Stimulated activated CD4-positive, alpha-beta T cell treated with anti-CD3 and anti-CD28 coated beads, TNF-alpha, amount 100 ng/mL, for 48 hours (primary cell): ENCODE results near the gene MPV17L.
"Not testable (repeated sequence)": the region's sequence is repeated elsewhere in the genome, so short reads cannot be mapped to it uniquely, and the experiment has no call there.

Experiments used
- DNase-seq, 3 donors: peaks; one replicate each; pipeline ENCODE4 v3.0.0-alpha.2; 2020; ENCODE audit warnings: low read depth in 3 of 3

The MPV17L gene

DNA sequence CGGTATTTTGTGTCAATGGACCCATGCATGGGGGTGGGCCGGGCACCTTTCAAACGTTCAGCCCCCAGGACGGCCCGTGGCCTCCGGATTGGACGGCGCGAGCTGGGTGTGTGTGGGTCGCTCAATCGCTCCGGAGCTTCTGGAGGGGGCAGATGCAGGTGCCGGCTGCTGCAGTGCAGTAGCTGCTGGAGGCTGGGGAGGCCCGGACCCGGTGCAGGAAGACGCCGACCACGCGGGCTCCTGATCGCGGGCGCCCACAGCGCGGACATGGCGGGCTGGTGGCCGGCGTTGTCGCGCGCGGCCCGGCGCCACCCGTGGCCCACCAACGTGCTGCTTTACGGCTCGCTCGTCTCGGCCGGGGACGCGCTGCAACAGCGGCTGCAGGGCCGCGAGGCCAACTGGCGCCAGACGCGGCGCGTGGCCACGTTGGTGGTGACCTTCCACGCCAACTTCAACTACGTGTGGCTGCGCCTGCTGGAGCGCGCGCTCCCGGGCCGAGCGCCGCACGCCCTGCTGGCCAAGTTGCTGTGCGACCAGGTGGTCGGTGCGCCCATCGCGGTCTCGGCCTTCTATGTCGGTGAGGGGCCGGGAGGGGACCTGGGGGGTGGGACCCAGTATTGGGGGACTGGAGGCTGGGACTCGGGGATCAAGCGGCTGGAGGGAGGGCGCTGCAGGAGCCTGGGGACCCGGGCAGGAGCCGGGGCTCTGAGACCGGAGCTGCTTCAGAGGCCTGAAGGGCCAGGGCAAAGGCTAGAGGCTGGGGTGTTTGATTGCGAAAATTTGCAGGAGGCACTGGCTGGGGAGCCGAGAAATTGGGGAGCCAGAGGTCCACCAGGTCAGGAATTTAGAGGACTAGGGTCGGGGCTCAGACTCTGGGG is at the start of gene MPV17L:
Gene MPV17L (plus strand): TSS at position 124 of the 878 bp plus-strand sequence. CDS start 144 bp downstream, at position 268.
- not testable (repeated sequence) for DNase-seq

DNA sequence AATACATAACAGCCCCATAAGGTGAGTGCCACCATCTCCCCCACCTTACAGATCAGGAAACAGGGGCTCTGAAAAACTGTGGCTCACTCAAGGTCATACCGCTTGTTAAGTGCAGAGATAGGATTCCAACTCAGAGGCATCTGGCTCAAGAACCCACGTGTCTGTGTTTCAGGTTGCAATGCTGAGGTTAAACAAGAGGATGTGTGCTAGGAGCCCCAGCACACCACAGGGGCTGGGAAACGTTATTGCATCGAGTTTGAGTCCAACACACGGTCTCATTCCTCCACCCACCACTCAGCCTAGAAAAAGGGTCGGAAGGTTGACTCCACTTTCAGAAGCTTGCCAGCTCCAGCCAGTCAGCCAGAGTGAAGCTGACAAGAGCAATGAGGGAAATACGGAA is 46.8 kb upstream of the MPV17L start:
- not testable (repeated sequence) for DNase-seq

DNA sequence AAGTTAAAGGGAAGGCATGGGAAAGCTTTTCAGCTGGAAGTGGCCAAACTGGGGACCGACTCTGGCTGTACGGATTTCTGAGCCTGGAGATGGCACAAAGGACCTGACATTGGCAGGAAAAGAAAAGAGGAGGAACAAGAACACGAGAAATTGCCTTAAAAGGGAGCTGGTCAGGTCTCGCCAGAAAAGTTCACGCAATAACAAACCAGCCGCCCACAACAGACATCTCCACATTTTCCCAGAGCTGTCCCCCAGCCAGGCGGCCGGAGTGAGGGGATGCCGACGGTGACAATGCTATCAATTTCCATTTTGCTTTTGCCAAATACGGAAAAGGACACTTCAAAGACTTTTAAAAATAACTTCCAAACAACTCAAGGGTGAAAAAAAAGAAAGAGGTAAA is 44.3 kb upstream of the MPV17L start:
- not testable (repeated sequence) for DNase-seq

- not testable (repeated sequence) for DNase-seq
Measured at GRCh38 chr16:15351745-15352144, 43.8 kb upstream of the MPV17L start.

DNA sequence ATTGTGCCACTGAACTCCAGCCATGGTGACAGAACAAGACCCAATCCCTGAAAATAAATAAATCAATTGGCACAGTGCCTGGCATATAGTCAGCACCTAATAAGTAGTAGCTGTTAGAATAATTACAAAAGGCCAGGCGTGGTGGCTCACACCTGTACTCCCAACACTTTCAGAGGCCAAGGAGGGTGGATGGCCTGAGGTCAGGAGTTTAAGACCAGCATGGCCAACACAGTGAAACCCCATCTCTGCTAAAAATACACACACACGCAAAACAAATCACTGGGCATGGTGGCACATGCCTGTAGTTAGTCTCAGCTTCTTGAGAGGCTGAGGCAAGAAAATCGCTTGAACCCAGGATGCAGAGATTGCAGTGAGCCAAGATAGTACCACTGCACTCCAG is 42.7 kb upstream of the MPV17L start:
- not testable (repeated sequence) for DNase-seq

- DNase-seq: not testable (repeated sequence)
Measured at GRCh38 chr16:15354846-15355245, 40.7 kb upstream of the MPV17L start.

DNA sequence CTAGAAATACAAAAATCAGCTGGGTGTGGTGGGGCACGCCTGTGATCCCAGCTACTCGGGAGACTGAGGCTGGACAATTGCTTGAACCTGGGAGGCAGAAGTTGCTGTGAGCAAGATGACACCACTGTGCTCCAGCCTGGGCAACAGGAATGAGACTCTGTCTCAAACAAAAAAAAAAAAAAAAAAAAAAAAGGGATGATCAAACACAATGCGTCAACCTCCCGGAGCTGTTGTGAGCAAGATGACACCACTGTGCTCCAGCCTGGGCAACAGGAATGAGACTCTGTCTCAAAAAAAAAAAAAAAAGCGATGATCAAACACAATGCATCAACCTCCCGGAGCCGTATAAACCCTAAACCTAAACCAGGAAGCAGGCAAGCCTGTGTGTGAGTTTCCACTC is 38.1 kb upstream of the MPV17L start:
- DNase-seq: not testable (repeated sequence)

GRCh38 chr16:15378194-15378593 is 17.4 kb upstream of the MPV17L start, which contains the start of gene NPIPA5:
Gene NPIPA5 (minus strand): TSS chr16:15378294. CDS start chr16:15378294, 0 bp downstream.
- DNase-seq: not testable (repeated sequence)

- DNase-seq: not testable (repeated sequence)
Measured at GRCh38 chr16:15382810-15383209, 12.7 kb upstream of the MPV17L start.

DNA sequence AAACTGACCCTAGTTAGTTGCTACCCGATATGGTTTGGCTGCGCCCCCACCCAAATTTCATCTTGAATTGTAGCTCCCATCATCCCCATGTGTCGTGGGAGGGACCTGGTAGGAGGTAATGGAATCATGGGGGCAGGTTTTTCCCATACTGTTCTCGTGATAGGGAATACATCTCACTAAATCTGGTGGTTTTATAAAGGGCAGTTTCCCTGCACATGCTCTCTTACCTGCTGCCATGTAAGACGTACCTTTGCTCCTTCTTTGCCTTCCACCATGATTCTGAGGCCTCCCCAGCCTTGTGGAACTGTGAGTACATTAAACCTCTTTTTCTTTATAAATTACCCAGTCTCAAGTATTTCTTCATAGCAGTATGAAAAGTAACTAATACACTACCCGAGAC is 7.5 kb upstream of the MPV17L start:
- not testable (repeated sequence) for DNase-seq

DNA sequence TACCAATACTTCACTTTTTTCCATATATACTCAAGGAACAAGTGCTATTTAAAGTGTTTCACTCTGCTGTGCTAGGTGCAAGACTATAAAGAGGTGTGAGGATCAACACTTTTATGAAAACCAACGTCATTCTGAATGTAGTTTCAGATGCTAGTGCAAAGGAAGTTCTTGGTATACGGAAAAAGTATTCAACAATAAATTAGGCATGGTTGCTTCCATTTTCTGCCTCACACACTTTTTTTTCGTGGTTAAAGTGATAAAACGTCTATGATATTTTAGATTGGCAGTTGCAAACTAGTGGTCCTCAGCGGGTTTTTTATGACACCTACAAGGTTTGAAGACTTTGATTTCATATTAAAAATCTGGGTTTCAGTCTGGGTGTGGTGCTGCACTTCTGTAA is 5.6 kb upstream of the MPV17L start:
- not testable (repeated sequence) for DNase-seq

DNA sequence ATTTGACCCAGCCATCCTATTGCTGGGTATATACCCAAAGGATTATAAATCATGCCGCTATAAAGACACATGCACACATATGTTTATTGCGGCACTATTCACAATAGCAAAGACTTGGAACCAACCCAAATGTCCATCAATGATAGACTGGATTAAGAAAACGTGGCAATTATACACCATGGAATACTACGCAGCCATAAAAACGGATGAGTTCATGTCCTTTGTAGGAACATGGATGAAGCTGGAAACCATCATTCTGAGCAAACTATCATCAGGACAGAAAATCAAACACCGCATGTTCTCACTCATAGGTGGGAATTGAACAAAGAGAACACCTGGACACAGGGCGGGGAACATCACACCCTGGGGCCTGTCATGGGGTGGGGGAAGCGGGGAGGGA is 2.5 kb upstream of the MPV17L start:
- DNase-seq: not testable (repeated sequence)

GRCh38 chr16:15396509-15396829 is 915 bp downstream of the MPV17L start:
- DNase-seq: not testable (repeated sequence)

DNA sequence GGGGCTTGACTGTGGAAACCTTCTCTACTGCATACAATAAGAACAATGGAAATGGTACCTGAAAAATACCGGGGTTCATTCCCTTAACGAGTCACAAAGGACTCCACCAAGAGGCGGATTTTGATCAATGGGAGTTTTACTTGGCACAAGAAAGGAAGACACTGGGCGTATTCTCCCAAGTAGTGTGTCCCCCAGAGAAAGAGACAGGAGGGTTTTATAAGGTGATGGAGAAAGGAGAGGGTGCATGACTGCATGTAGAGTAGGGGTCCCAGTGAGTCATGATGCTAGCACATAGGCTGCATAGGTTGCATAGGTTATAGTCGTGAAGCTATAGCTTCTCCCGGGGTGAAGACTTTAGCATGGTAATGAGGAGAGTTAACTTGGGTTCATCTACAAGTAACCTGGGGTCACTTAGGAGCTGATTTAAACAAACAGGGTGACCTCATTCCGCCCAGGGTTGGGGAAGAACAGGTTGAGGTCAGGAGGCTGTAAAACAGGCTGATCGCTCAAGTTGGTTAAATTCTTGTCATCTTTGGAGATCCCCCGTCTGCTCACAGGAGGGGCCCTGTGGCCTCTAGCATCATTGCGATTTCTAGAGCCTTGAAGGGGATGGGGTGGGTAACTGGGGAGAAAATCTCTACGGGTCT is 1.5 kb downstream of the MPV17L start:
- DNase-seq: no peak

DNA sequence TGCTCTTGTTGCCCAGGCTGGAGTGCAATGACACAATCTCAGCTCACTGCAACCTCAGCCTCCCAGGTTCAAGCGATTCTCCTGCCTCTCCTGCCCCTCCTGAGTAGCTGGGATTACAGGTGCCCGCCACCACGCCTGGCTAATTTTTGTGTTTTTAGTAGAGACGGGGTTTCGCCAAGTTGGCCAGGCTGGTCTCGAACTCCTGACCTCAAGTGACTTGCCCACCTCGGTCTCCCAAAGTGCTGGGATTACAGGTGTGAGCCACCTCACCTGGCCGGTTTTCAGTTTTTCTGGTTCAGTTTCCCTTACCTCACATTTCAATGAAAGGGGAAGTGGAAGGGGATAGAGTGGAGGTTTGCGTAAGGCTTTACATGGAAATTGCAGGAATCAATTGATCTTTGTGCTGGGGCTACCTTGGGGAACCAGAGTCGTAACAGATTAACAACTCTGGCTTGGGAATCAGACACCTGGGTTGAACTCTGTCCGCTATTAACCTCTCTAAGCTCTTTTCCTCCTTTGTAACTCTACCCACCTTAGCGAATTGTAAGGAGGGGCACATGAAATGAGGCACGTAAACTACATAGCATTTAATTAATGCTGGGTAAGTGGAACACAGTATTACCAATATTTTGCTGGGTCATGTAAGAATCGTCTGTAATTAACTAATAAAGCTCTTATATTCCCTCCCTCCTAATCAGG is 3.2 kb downstream of the MPV17L start:
- DNase-seq: no peak

DNA sequence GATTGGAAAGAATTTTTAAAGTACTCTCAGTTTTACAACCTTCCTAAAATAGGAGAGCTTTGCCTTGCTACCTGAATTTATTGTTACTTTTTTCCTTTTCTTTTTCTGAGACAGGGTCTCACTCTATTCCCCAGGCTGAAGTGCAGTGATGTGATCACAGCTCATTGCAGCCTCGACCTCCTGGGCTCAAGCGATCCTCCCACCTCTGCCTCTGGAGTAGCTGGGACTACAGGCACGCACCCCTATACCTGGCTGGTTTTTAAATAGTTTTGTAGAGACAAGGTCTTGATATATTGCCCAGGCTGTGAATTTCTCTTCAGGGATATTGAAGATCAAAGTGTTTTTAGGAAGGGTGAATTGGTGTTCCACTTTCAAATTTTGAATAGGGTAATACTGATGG is 3.8 kb downstream of the MPV17L start:
- no peak for DNase-seq

- not testable (repeated sequence) for DNase-seq
Measured at GRCh38 chr16:15400314-15400713, 4.8 kb downstream of the MPV17L start.

GRCh38 chr16:15401972-15402371 is 6.4 kb downstream of the MPV17L start:
- no peak for DNase-seq

GRCh38 chr16:15403392-15403995 is 7.9 kb downstream of the MPV17L start:
- DNase-seq: no peak

- DNase-seq: not testable (repeated sequence)
Measured at GRCh38 chr16:15404091-15404490, 8.5 kb downstream of the MPV17L start.

DNA sequence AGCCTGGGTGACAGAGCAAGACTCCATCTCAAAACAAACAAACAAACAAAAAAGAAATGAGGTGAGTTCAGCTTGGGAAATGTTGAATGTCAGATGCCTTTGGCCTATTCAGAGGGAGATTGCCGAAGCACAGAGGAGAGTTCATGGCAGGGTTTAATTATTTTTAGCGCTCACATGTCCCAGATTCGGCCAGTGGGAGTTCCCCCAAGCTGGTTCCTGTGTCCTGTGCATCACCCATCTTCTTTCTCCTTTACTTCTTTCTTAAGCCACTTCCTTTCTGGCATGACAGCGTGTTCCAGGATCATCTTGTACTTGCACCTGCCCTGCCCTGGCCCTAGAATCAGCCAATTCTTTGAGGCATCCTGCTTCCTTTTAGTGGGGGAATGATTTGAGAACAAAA is 9.2 kb downstream of the MPV17L start:
- DNase-seq: no peak

DNA sequence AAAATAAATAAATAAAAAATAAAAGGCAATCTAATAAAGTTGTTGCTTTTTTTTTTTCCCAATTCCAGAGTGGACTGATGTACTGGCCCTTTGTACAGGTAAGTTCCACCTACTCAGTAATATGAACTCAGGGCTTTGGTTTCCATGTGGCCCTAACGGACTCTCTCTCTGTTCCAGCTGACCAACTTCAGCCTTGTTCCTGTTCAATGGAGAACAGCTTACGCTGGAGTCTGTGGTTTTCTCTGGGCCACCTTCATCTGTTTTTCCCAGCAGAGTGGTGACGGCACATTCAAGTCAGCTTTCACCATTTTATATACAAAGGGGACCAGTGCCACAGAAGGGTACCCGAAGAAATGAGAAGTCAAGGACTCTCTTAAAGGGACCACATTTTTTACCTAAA is 12.2 kb downstream of the MPV17L start:
- DNase-seq: not testable (repeated sequence)
